Right lobe of liver (tissue), 6 donors: Measurements from ENCODE around the gene CLCNKB. TPM values are rescaled to one million over a fixed set of nuclear protein-coding genes. Genes with fewer than 3 reads are reported as not detected.
A peak's percentile ranks its signal among the peaks of the same experiment; 100 is the strongest.

ENCODE experiments used
- ATAC-seq, 4 donors: fragments of 200-7000 bp; cut with Tn5 transposase; one replicate each; pipeline ENCODE4 v1.9.1; 2020; ENCODE audit warnings: mild to moderate bottlenecking in 4 of 4, moderate library complexity in 4 of 4
- DNase-seq, 3 donors: peaks; one replicate each; pipeline ENCODE4 v3.0.0-alpha.2; 2020
- H3K27ac ChIP-seq, 3 donors: fragments of 200-600 bp; one replicate each; pipeline ENCODE4 v1.8.0; 2022
- H3K27me3 ChIP-seq, 2 donors: fragments of 200-600 bp; one replicate each; pipeline ENCODE4 v1.8.0; 2022
- H3K36me3 ChIP-seq, 4 donors: fragments of 200-600 bp; sonication (generic) in 1 of 4; one replicate each; pipeline versions ENCODE4 v1.5.1 to v1.8.0; 2017 to 2022; ENCODE audit warnings: control low read depth in 1 of 4
- H3K4me1 ChIP-seq, 4 donors: fragments of 200-600 bp; sonication (generic) in 1 of 4; one replicate each; pipeline versions ENCODE4 v1.5.1 to v1.8.0; 2017 to 2022; ENCODE audit warnings: control low read depth in 1 of 4
- H3K4me3 ChIP-seq, 3 donors: fragments of 200-600 bp; one replicate each; pipeline ENCODE4 v1.8.0; 2022
- H3K9me3 ChIP-seq, 4 donors: fragments of 200-600 bp; sonication (generic) in 1 of 4; one replicate each; pipeline versions ENCODE4 v1.5.1 to v1.8.0; 2017 to 2022; ENCODE audit warnings: control low read depth in 1 of 4
- POLR2A ChIP-seq: fragments of 450-650 bp; IDR thresholded peaks from one replicate; pipeline ENCODE4 v1.6.1; 2017; ENCODE audit warnings: antibody characterized with exemption, mild to moderate bottlenecking
- WGBS: methylation state at CpG from one replicate; pipeline ENCODE4 v1.1.6; 2018; ENCODE audit warnings: low coverage, low lambda C conversion rate; ENCODE audit not compliant: insufficient coverage; ENCODE audit errors: missing lambda C conversion rate; 5-methylcytosine and 5-hydroxymethylcytosine counted together
- intact Hi-C, 2 donors: fragments of 100-400 bp; cut with DNase I; formaldehyde crosslinking; loops; one replicate each; pipeline versions ENCODE4 v1.11.2 to v1.14.1; 2022
- total RNA-seq, 6 experiments: library from RNA; depleted of rRNA in 2 of 6; stranded (reverse); fragments of >200 nt in 2 of 6; fragmentation: NEBNext Ultra II Directional in 3 of 6; extraction: Animal tissue kit (Norgen Biotek cat#: 25700) in 3 of 6; gene quantifications; one replicate each; pipeline versions ENCODE4 v1.1.0 to v1.2.4, GENCODE V29; 2016 to 2023
- TF ChIP-seq, protein P1 (sequence below), 4 donors: fragments of 200-600 bp in 3 of 4; fragments of 450-650 bp in 1 of 4; IDR thresholded peaks; one replicate each; pipeline versions ENCODE4 v1.5.1 to v1.8.0; 2016 to 2022; ENCODE audit warnings: antibody characterized with exemption in 4 of 4, mild to moderate bottlenecking in 2 of 4
- donor health status: DM: no; HTN: yes; CAD: no.
- donor health status: DM: no; HTN: no; CAD: no.
- donor health status: DM: no; HTN: no; CAD: no.
- donor health status: DM: no; HTN: yes; CAD: no.
- donor health status: DM: no; HTN: yes; CAD: no.

Gene CLCNKB
- total RNA-seq, 6 experiments from 2014 or later = not detected

DNA sequence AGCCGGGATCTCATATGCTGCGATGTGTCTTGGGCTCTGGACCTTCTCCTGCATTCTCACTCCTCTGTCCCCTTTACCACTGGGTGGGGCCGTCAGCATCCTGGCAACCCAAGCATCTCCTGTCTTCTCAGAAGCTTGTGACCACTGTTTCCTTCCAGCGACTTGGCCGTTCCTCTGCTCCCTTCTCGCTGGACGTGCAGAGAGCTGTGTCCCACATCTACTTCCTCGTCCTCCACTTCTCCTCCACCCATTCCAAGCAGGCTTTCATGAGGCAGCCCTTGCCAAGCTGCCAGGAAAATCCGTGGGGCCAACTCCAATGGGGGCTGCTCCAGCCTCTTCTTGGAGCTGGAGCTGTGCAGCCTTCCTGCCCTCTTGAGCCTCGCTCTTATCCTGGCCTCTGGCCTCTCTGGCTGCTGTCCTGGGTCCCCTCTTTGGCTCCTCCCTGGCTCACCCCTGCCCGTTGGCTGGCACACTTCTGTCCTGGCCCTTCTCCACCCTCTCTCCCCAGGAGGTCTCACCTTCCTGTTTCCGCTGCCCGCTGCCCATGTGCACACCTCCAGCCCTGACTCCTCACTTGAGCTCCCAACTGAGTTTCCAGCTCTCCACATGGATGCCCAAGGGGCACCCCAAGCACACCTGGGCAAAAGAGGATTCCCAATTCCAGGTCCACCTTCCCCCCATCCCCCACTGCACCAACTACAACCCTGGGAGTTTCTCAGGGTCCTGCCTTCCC, 21.1 kb downstream of the CLCNKB start:
- 50% methylated on average over 11 of the region's 13 CpGs for WGBS
- DNase-seq = no peak
- no peak overlapping the region for H3K27ac ChIP-seq
- no peak for ATAC-seq
- no peaks in the 10 kb centered on the region for H3K9me3 ChIP-seq
- H3K27me3 ChIP-seq = no peaks in the 10 kb centered on the region
- no peak overlapping the region for H3K4me3 ChIP-seq
- intact Hi-C loops = loop anchor here in 1 of 2 donors (10.0 kb wide), 1 partner anchor 80 kb away; no protein-coding TSS in a partner anchor
- peaks cover 0 to 24% (median 13%) of the 10 kb centered on the region in 4 donors for H3K4me1 ChIP-seq
- TF ChIP-seq, protein P1, sequence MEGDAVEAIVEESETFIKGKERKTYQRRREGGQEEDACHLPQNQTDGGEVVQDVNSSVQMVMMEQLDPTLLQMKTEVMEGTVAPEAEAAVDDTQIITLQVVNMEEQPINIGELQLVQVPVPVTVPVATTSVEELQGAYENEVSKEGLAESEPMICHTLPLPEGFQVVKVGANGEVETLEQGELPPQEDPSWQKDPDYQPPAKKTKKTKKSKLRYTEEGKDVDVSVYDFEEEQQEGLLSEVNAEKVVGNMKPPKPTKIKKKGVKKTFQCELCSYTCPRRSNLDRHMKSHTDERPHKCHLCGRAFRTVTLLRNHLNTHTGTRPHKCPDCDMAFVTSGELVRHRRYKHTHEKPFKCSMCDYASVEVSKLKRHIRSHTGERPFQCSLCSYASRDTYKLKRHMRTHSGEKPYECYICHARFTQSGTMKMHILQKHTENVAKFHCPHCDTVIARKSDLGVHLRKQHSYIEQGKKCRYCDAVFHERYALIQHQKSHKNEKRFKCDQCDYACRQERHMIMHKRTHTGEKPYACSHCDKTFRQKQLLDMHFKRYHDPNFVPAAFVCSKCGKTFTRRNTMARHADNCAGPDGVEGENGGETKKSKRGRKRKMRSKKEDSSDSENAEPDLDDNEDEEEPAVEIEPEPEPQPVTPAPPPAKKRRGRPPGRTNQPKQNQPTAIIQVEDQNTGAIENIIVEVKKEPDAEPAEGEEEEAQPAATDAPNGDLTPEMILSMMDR (IDR thresholded peaks at IDR 0.05) = no peak
- TF ChIP-seq POLR2A = no peak
- no peaks in the 10 kb centered on the region for H3K36me3 ChIP-seq

DNA sequence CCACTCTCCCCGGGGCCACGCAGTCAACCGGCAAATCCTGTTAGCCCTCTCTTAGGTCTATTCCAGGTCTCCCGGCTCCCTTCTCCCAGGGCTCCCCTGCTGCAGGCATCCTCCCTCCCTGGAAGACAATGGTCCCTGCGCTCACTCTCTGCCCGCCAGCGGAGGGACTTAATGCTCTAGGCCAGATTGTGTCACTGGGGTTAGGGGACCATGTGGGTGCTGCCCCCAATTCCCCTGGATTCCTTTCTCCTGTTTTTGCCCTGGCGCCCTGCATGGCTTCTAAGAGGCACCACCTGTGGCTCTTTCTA, 21.6 kb downstream of the CLCNKB start:
- ATAC-seq = no peak
- TF ChIP-seq, protein P1 (IDR thresholded peaks at IDR 0.05) = no peak
- no peak for TF ChIP-seq POLR2A
- DNase-seq = no peak
- 87% methylated on average over 3 of the region's 8 CpGs for WGBS
- Histone ChIP-seq H3K4me1 (peaks cover 0 to 24% (median 13%) of the 10 kb centered on the region in 4 donors), H3K9me3 (no peaks in the 10 kb centered on the region), H3K27me3 (no peaks in the 10 kb centered on the region), H3K4me3 (no peak overlapping the region), H3K27ac (no peak overlapping the region), H3K36me3 (no peaks in the 10 kb centered on the region)
- intact Hi-C loops = loop anchor here in 1 of 2 donors (10.0 kb wide), 1 partner anchor 80 kb away; no protein-coding TSS in a partner anchor

DNA sequence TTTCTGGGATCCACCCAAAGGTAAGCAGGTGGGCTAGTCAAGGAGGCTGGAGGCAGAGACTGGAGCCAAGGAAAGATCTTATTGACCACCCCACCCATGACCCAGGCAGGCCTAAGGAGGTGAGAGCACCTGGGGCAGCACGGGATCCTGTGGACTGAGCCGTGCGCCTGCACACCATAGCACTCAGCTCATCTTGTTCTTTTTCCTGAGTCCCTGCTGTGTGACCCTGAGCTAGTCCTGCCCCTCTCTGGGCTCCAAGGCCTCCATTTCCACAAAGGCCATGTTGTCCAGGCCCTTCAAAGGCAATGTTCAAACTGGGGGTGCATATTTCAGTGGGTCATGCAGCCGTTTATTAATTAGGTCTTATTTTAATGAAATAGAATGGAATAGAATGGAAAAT, 22.7 kb downstream of the CLCNKB start:
- Histone ChIP-seq H3K4me1 (peaks cover 0 to 24% (median 13%) of the 10 kb centered on the region in 4 donors), H3K27me3 (no peaks in the 10 kb centered on the region), H3K27ac (peak overlapping the region in 1 of 3 donors; percentile 56), H3K36me3 (no peaks in the 10 kb centered on the region), H3K9me3 (no peaks in the 10 kb centered on the region), H3K4me3 (no peak overlapping the region)
- intact Hi-C loops = loop anchor here in 1 of 2 donors (10.0 kb wide), 1 partner anchor 79 kb away; no protein-coding TSS in a partner anchor
- DNase-seq (no peak), ATAC-seq (no peak)
- WGBS = 64% methylated on average over 1 of the region's 4 CpGs
- TF ChIP-seq, protein P1 (IDR thresholded peaks at IDR 0.05) = no peak
- TF ChIP-seq POLR2A = no peak

DNA sequence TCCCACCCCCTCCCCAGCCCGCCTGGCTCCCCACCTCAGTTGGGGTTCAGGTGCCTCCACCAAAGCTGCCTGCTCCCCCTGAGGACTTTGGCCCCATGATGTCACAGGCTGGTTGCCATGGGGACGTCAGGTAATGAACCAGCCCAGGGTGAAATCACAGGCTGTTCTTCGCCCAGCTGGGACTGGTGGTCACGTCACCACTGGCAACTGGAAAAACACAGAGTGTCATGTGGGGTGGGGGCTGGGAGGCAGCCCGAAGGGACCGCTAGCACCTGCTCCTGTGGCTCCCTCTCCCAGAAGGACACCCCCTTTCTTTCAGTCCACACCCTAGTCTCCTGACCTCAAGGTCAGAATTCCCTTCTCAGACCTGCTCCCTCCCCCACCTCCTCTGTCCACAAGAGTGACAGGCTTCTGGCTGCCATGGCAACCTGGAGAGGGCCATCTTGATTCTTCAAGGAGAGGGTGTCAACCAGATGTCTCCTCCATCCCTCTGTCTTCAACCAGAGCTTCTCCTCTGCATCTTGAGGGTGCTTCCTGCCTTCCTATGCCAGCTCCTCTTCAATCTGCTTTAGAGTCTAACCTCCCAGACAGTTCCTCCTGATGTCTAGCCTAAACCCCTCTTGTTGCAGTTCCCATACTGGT, 23.7 kb downstream of the CLCNKB start:
- peaks cover 0 to 24% (median 13%) of the 10 kb centered on the region in 4 donors for H3K4me1 ChIP-seq
- H3K9me3 ChIP-seq = no peaks in the 10 kb centered on the region
- no peaks in the 10 kb centered on the region for H3K36me3 ChIP-seq
- H3K27me3 ChIP-seq = no peaks in the 10 kb centered on the region
- intact Hi-C loops = loop anchor here in 1 of 2 donors (10.0 kb wide), 1 partner anchor 78 kb away; no protein-coding TSS in a partner anchor
- ATAC-seq (peak; percentile 52 to 74 (median 70)), DNase-seq (peak; percentile 82 to 92 (median 91))
- no peak overlapping the region for H3K4me3 ChIP-seq
- TF ChIP-seq, protein P1 (IDR thresholded peaks at IDR 0.05) = no peak
- no peak for TF ChIP-seq POLR2A
- H3K27ac ChIP-seq = peak overlapping the region in 1 of 3 donors; percentile 56
- WGBS = 20% methylated on average over 1 of the region's 6 CpGs
